ENCODE data around the gene LRMDA. TPM values are rescaled to one million over a fixed set of nuclear protein-coding genes. Genes with fewer than 3 reads are reported as not detected.

Gene LRMDA
- total and polyA plus RNA-seq, 2 of the 8 experiments (the other 6 are each of a cell fraction or from before 2014, with no cell fraction given), result 0.86 to 2.8 TPM

GRCh38 chr10:76119036-76119435 lies 687.6 kb downstream of the LRMDA start (continued):
- TF ChIP-seq RBBP5 (IDR thresholded peaks at IDR 0.05; ENCODE audit: borderline replicate concordance, low read depth, low read length) (no peak), TCF12 (IDR thresholded peaks at IDR 0.05; ENCODE audit: low read depth, low read length) (no peak), HDAC2 (IDR thresholded peaks at IDR 0.05; ENCODE audit: borderline replicate concordance in 1 of 2, low read depth in 2 of 2, low read length in 2 of 2) (no peak), EGR1 (IDR thresholded peaks at IDR 0.05; ENCODE audit: borderline replicate concordance, low read depth, low read length) (no peak), KDM5A (IDR thresholded peaks at IDR 0.05; ENCODE audit: low read length) (no peak), TEAD4 (IDR thresholded peaks at IDR 0.05; ENCODE audit: low read depth, low read length) (no peak), NANOG (IDR thresholded peaks at IDR 0.05; ENCODE audit: insufficient read depth, low read depth, low read length, poor library complexity, severe bottlenecking) (no peak), KDM1A (IDR thresholded peaks at IDR 0.05; ENCODE audit: borderline replicate concordance, low read length) (no peak)
